ENCODE results near the gene PLEKHA6.

The PLEKHA6 gene

DNA sequence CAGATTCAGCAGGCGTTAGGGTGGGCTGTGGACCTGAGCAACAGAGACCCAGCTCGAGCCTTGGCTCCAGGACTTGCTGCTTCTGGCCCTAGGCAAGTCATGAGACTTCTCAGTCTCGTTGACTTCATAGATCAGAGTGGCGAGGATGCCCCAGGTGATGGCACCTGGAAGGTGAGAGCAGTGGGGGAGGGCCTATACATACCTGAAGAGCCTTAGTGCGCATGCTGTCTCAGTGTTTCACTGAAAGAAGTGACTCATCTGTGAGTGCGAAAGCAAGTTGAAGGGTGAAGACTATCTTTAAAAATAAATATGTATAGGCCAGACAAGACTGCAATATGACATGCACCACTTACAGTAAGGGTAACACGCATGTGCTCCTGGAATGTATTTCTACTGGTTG, 10.1 kb downstream of the PLEKHA6 start:
- TF ChIP-seq, protein P1, sequence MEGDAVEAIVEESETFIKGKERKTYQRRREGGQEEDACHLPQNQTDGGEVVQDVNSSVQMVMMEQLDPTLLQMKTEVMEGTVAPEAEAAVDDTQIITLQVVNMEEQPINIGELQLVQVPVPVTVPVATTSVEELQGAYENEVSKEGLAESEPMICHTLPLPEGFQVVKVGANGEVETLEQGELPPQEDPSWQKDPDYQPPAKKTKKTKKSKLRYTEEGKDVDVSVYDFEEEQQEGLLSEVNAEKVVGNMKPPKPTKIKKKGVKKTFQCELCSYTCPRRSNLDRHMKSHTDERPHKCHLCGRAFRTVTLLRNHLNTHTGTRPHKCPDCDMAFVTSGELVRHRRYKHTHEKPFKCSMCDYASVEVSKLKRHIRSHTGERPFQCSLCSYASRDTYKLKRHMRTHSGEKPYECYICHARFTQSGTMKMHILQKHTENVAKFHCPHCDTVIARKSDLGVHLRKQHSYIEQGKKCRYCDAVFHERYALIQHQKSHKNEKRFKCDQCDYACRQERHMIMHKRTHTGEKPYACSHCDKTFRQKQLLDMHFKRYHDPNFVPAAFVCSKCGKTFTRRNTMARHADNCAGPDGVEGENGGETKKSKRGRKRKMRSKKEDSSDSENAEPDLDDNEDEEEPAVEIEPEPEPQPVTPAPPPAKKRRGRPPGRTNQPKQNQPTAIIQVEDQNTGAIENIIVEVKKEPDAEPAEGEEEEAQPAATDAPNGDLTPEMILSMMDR (IDR thresholded peaks at IDR 0.05; ENCODE audit: low read length), result no peak
- no peak for TF ChIP-seq EZH2 (optimal IDR thresholded peaks at IDR 0.05; ENCODE audit: low read depth, low read length)
- no peak for TF ChIP-seq EZH2phosphoT487 (IDR thresholded peaks at IDR 0.05; ENCODE audit: low read length)
- Histone ChIP-seq H3K4me1 (ENCODE audit: low read length) (no peaks in the 10 kb centered on the region), H4K20me1 (ENCODE audit: insufficient read depth, low read length) (no peaks in the 10 kb centered on the region)

DNA sequence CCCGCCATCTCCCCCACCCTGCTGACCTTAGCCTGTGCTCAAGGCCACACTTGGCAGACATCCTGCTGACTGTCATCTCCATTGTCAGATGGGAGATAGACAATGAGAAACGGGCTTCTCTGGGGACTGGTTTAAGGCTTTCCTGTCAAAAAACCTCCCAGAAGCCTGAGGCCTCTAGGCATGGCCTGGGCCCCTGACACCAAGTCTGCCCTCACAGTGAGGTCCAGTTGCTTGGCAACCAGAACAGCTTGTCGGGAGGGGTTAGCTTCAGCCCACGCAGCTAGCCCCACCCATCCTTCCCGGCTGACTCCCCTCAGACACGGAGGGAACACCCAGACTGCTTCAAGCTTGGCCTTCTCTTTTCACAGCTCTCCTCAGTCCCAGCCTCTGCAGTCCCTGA, 11.0 kb downstream of the PLEKHA6 start:
- no peaks in the 10 kb centered on the region for H3K4me1 ChIP-seq (ENCODE audit: low read length)
- H3K4me2 ChIP-seq (ENCODE audit: low read depth, low read length), result no peak overlapping the region
- H3K4me3 ChIP-seq (ENCODE audit: low read length), result no peak overlapping the region

More for the DNA sequence above, 10.1 kb downstream of the PLEKHA6 start:
- Histone ChIP-seq H2AFZ (ENCODE audit: low read length) (no peak overlapping the region), H3K9me2 (replicated peaks; ENCODE audit: insufficient read depth, low read length) (no peaks in the 10 kb centered on the region), H3F3A (ENCODE audit: insufficient read depth, low read length) (no peaks in the 10 kb centered on the region), H3K27me3 (replicated peaks; ENCODE audit: insufficient read depth, low read length) (no peaks in the 10 kb centered on the region), H3K79me2 (ENCODE audit: low read length) (no peaks in the 10 kb centered on the region), H3K4me3 (ENCODE audit: low read length) (no peak overlapping the region), H3K9ac (ENCODE audit: low read length) (no peak overlapping the region), H3K4me2 (ENCODE audit: low read depth, low read length) (no peak overlapping the region), H3K36me3 (replicated peaks; ENCODE audit: insufficient read depth, low read length) (no peaks in the 10 kb centered on the region), H3K27ac (ENCODE audit: low read length) (no peak overlapping the region), H3K9me3 (replicated peaks; ENCODE audit: insufficient read depth, low read length) (no peaks in the 10 kb centered on the region)
- no peak for DNase-seq

DNA sequence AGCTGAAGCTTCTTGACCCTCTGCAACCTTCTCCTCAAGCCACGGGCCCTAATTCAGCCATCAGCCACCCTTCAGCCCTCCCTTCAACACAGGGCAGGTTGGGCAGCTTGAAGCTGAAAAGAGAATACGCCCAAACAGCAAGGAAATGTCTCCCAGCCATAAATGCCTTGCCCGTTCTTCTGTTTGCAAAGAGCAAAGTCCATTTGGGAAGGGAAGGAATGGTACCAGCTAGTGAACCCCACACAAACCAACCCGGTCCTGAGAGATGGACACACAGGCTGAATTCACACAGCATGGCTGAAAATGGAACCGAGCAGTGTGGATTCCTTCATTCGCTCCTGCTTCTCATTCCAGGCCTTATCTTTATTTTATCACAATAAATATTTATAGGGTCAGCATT, 11.5 kb downstream of the PLEKHA6 start:
- no peak overlapping the region for H3K4me2 ChIP-seq (ENCODE audit: low read depth, low read length)
- H3K36me3 ChIP-seq (replicated peaks; ENCODE audit: insufficient read depth, low read length), result no peaks in the 10 kb centered on the region

More for the DNA sequence above, 11.0 kb downstream of the PLEKHA6 start:
- no peaks in the 10 kb centered on the region for H3K27me3 ChIP-seq (replicated peaks; ENCODE audit: insufficient read depth, low read length)
- H2AFZ ChIP-seq (ENCODE audit: low read length), result no peak overlapping the region
- TF ChIP-seq EZH2 (optimal IDR thresholded peaks at IDR 0.05; ENCODE audit: low read depth, low read length) (no peak), EZH2phosphoT487 (IDR thresholded peaks at IDR 0.05; ENCODE audit: low read length) (no peak)
- TF ChIP-seq, protein P1 (IDR thresholded peaks at IDR 0.05; ENCODE audit: low read length), result no peak
- no peaks in the 10 kb centered on the region for H3K9me3 ChIP-seq (replicated peaks; ENCODE audit: insufficient read depth, low read length)
- H3K79me2 ChIP-seq (ENCODE audit: low read length), result no peaks in the 10 kb centered on the region
- no peaks in the 10 kb centered on the region for H4K20me1 ChIP-seq (ENCODE audit: insufficient read depth, low read length)
- no peaks in the 10 kb centered on the region for H3F3A ChIP-seq (ENCODE audit: insufficient read depth, low read length)
- no peaks in the 10 kb centered on the region for H3K36me3 ChIP-seq (replicated peaks; ENCODE audit: insufficient read depth, low read length)
- H3K9ac ChIP-seq (ENCODE audit: low read length), result no peak overlapping the region
- no peaks in the 10 kb centered on the region for H3K9me2 ChIP-seq (replicated peaks; ENCODE audit: insufficient read depth, low read length)
- no peak overlapping the region for H3K27ac ChIP-seq (ENCODE audit: low read length)
- no peak for DNase-seq

More for the DNA sequence above, 11.5 kb downstream of the PLEKHA6 start:
- Histone ChIP-seq H3K9ac (ENCODE audit: low read length) (no peak overlapping the region), H3F3A (ENCODE audit: insufficient read depth, low read length) (no peaks in the 10 kb centered on the region), H3K27me3 (replicated peaks; ENCODE audit: insufficient read depth, low read length) (no peaks in the 10 kb centered on the region), H3K9me2 (replicated peaks; ENCODE audit: insufficient read depth, low read length) (no peaks in the 10 kb centered on the region), H3K4me1 (ENCODE audit: low read length) (no peaks in the 10 kb centered on the region), H3K4me3 (ENCODE audit: low read length) (no peak overlapping the region), H3K9me3 (replicated peaks; ENCODE audit: insufficient read depth, low read length) (no peaks in the 10 kb centered on the region), H3K27ac (ENCODE audit: low read length) (no peak overlapping the region), H4K20me1 (ENCODE audit: insufficient read depth, low read length) (no peaks in the 10 kb centered on the region), H3K79me2 (ENCODE audit: low read length) (no peaks in the 10 kb centered on the region), H2AFZ (ENCODE audit: low read length) (no peak overlapping the region)
- no peak for DNase-seq
- TF ChIP-seq, protein P1 (IDR thresholded peaks at IDR 0.05; ENCODE audit: low read length), result no peak
- no peak for TF ChIP-seq EZH2phosphoT487 (IDR thresholded peaks at IDR 0.05; ENCODE audit: low read length)
- TF ChIP-seq EZH2 (optimal IDR thresholded peaks at IDR 0.05; ENCODE audit: low read depth, low read length), result no peak

Measured in MM.1S (cell line).